Endothelial cell of umbilical vein (primary cell): Measurements from ENCODE around the gene AKAP13.

Experiments used
- JUN ChIP-seq: IDR thresholded peaks from 2 replicates; pipeline ENCODE4 v1.6.1; 2011; ENCODE audit warnings: borderline replicate concordance, low read depth; ENCODE audit not compliant: insufficient read length, insufficient read depth
- TF ChIP-seq, protein P1 (sequence below), 2 donors: IDR thresholded peaks; 1 replicate in 1 of 2; 2 replicates in 1 of 2; pipeline ENCODE4 v1.5.1; 2011; ENCODE audit warnings: low read length in 2 of 2, mild to moderate bottlenecking in 2 of 2, moderate library complexity in 2 of 2, control low read depth in 1 of 2, inconsistent platforms in 1 of 2, low read depth in 1 of 2; ENCODE audit not compliant: insufficient read depth in 1 of 2; ENCODE audit errors: extremely low read depth in 1 of 2

DNA sequence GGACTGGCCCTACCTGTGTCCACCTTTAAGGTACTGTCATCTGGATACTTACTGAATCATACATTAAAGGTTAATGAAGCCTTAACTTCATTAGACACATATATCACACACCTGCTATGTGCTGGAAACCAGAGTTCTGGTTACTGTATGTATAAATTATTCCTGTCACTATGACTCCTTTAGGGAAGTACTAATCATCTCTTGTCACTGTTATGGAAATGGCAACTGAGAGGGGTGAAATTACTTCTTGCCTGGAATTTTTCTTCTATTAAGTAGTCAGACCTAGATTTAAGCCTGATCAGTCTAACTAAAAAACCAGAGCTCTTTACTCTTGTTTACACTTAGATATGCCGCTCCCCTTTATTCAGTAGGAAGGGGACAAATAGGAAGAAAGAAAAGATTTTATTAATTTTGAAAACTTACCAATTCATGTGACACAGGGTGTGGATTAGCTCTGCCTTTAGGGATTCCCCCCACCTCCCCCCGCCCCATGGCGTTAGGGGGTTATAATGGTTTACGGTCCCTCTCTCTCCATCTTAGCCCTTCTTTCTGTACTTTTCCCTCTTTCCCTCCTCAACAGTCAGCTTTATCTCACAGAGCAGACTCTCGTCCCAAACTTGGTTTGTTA lies 261.8 kb downstream of the AKAP13 start:
- no peak for TF ChIP-seq JUN
- TF ChIP-seq, protein P1, sequence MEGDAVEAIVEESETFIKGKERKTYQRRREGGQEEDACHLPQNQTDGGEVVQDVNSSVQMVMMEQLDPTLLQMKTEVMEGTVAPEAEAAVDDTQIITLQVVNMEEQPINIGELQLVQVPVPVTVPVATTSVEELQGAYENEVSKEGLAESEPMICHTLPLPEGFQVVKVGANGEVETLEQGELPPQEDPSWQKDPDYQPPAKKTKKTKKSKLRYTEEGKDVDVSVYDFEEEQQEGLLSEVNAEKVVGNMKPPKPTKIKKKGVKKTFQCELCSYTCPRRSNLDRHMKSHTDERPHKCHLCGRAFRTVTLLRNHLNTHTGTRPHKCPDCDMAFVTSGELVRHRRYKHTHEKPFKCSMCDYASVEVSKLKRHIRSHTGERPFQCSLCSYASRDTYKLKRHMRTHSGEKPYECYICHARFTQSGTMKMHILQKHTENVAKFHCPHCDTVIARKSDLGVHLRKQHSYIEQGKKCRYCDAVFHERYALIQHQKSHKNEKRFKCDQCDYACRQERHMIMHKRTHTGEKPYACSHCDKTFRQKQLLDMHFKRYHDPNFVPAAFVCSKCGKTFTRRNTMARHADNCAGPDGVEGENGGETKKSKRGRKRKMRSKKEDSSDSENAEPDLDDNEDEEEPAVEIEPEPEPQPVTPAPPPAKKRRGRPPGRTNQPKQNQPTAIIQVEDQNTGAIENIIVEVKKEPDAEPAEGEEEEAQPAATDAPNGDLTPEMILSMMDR (IDR thresholded peaks at IDR 0.05; ENCODE audit: extremely low read depth in 1 of 2, insufficient read depth in 1 of 2, low read depth in 1 of 2, low read length in 2 of 2): no peak
